Loucy (cell line): Measurements from ENCODE around the gene FARP1.

Experiments used
- H2AFZ ChIP-seq: fragments of 200-600 bp; sonication (generic); 2 replicates; pipeline ENCODE4 v1.6.0; 2016; ENCODE audit warnings: antibody characterized with exemption, mild to moderate bottlenecking, low read length, moderate library complexity
- H3F3A ChIP-seq: fragments of 200-600 bp; 2 replicates; pipeline ENCODE4 v1.6.0; 2016; ENCODE audit warnings: antibody characterized with exemption, low read depth, mild to moderate bottlenecking
- H3K27me3 ChIP-seq: fragments of 200-600 bp; sonication (generic); 2 replicates; pipeline ENCODE4 v1.6.1; 2014; ENCODE audit warnings: low read length, mild to moderate bottlenecking; ENCODE audit not compliant: insufficient read depth, poor library complexity, severe bottlenecking
- H3K36me3 ChIP-seq: fragments of 200-600 bp; sonication (generic); 2 replicates; pipeline ENCODE4 v1.6.1; 2016; ENCODE audit warnings: low read length; ENCODE audit not compliant: insufficient read depth
- H3K4me1 ChIP-seq: fragments of 200-600 bp; sonication (generic); 2 replicates; pipeline ENCODE4 v1.5.1; 2014; ENCODE audit warnings: low read length, mild to moderate bottlenecking; ENCODE audit not compliant: insufficient read depth, poor library complexity, severe bottlenecking
- H3K4me2 ChIP-seq: fragments of 200-600 bp; sonication (generic); 2 replicates; pipeline ENCODE4 v1.6.0; 2014; ENCODE audit warnings: antibody characterized with exemption, low read length, low read depth, mild to moderate bottlenecking; ENCODE audit not compliant: poor library complexity, severe bottlenecking
- H3K4me3 ChIP-seq: fragments of 200-600 bp; sonication (generic); 2 replicates; pipeline ENCODE4 v1.5.1; 2014; ENCODE audit warnings: low read length, mild to moderate bottlenecking, mixed read lengths; ENCODE audit not compliant: poor library complexity, severe bottlenecking
- H3K79me2 ChIP-seq: fragments of 200-600 bp; sonication (generic); 2 replicates; pipeline ENCODE4 v1.6.1; 2014; ENCODE audit warnings: low read length; ENCODE audit not compliant: insufficient read depth
- H3K9ac ChIP-seq: fragments of 200-600 bp; sonication (generic); 2 replicates; pipeline ENCODE4 v1.6.0; 2014; ENCODE audit warnings: mild to moderate bottlenecking, low read depth, low read length, moderate library complexity; ENCODE audit not compliant: poor library complexity, severe bottlenecking
- H3K9me2 ChIP-seq: fragments of 200-600 bp; sonication (generic); replicated peaks from 2 replicates; pipeline ENCODE4 v1.6.1; 2016; ENCODE audit warnings: low read depth, low read length, mixed read lengths
- H3K9me3 ChIP-seq: fragments of 200-600 bp; sonication (generic); 2 replicates; pipeline ENCODE4 v1.6.1; 2014; ENCODE audit warnings: mild to moderate bottlenecking, antibody characterized with exemption, low read length, low read depth; ENCODE audit not compliant: insufficient read depth
- H4K20me1 ChIP-seq: fragments of 200-600 bp; sonication (generic); 2 replicates; pipeline ENCODE4 v1.6.0; 2014; ENCODE audit warnings: antibody characterized with exemption, low read length, mild to moderate bottlenecking; ENCODE audit not compliant: insufficient read depth, poor library complexity, severe bottlenecking
- EZH2phosphoT487 ChIP-seq: fragments of 200-600 bp; IDR thresholded peaks from 2 replicates; pipeline ENCODE4 v1.6.1; 2018; ENCODE audit warnings: antibody characterized with exemption, mild to moderate bottlenecking, moderate library complexity, borderline replicate concordance
- TF ChIP-seq, protein P1 (sequence below): fragments of 200-600 bp; sonication (generic); conservative IDR thresholded peaks from 2 replicates; pipeline ENCODE4 v1.5.1; 2014; ENCODE audit warnings: mild to moderate bottlenecking, antibody characterized with exemption, low read length

Gene FARP1

DNA sequence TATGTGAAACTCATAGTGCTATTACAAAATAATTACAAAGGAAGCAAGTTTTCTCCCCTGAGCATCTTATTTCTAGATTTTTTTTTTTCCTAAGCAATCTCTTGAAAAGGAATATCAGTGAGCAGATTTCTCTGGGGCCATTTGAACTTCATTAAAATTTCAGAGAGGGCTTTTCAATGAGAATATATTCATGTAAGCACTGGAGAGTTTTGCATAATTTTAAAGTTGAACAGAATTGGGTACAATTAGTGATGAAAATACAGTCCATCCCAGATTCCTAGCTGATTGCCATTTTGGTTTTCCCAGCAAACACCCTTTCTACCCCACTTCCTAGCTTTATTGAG lies 101.0 kb downstream of the FARP1 start:
- no peak for TF ChIP-seq EZH2phosphoT487
- TF ChIP-seq, protein P1, sequence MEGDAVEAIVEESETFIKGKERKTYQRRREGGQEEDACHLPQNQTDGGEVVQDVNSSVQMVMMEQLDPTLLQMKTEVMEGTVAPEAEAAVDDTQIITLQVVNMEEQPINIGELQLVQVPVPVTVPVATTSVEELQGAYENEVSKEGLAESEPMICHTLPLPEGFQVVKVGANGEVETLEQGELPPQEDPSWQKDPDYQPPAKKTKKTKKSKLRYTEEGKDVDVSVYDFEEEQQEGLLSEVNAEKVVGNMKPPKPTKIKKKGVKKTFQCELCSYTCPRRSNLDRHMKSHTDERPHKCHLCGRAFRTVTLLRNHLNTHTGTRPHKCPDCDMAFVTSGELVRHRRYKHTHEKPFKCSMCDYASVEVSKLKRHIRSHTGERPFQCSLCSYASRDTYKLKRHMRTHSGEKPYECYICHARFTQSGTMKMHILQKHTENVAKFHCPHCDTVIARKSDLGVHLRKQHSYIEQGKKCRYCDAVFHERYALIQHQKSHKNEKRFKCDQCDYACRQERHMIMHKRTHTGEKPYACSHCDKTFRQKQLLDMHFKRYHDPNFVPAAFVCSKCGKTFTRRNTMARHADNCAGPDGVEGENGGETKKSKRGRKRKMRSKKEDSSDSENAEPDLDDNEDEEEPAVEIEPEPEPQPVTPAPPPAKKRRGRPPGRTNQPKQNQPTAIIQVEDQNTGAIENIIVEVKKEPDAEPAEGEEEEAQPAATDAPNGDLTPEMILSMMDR: no peak
- H3K4me1 ChIP-seq: no peaks in the 10 kb centered on the region
- H3F3A ChIP-seq: no peaks in the 10 kb centered on the region
- H3K36me3 ChIP-seq: no peaks in the 10 kb centered on the region
- no peak overlapping the region for H2AFZ ChIP-seq
- no peaks in the 10 kb centered on the region for H3K9me2 ChIP-seq
- no peak overlapping the region for H3K4me3 ChIP-seq
- no peaks in the 10 kb centered on the region for H3K27me3 ChIP-seq
- no peaks in the 10 kb centered on the region for H3K9me3 ChIP-seq
- no peak overlapping the region for H3K9ac ChIP-seq
- H3K79me2 ChIP-seq: no peaks in the 10 kb centered on the region
- H4K20me1 ChIP-seq: no peaks in the 10 kb centered on the region
- no peak overlapping the region for H3K4me2 ChIP-seq

DNA sequence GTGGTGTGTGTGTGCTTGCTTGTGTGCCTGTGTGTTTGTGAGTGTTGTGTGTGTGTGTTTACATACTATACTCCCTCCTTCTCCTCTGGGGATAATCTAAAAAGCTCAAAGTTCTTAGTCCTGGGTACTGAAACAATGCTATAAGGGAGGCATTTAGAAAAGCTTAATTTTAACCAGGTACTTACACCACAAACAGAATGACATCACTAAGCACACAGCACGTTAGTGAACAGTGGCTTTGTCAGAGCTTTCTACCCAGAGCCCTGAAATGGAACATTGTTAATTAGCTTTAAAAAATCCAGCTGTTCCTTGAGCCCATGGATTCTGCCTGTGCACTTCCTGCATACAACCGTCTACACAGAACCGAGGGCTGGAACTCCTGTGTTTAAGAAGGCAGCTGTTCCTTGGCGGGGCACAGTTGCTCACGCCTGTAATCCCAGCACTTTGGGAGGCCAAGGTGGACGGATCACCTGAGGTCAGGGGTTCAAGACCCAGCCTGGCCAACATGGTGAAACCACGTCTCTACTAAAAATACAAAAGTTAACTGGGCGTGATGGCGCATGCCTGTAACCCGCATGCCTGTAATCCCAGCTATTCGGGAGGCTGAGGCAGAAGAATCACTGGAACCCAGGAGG lies 103.8 kb downstream of the FARP1 start:
- no peaks in the 10 kb centered on the region for H3K79me2 ChIP-seq

DNA sequence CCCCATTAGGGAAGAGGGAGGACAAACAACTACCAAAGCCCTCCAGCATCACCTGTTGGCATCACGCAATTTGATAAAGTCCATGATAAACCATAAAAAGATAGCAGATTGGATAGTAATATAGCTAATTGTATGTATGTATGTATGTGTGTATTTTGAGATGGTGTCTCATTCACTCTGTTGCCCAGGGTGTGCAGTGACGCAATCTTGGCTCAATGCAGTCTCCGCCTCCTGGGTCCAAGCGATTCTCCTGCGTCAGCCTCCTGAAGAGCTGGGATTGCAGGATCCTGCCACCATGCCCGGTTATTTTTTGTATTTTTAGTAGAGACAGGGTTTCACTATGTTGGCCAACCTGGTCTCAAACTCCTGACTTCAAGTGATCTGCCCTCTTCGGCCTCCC lies 108.8 kb downstream of the FARP1 start:
- H3K9ac ChIP-seq: no peak overlapping the region
- no peak overlapping the region for H3K4me3 ChIP-seq
- H3K4me1 ChIP-seq: no peaks in the 10 kb centered on the region
- H3K4me2 ChIP-seq: no peak overlapping the region
- H3K36me3 ChIP-seq: no peaks in the 10 kb centered on the region
- H3K9me2 ChIP-seq: no peaks in the 10 kb centered on the region; the same call in 1 of the 2 replicates
- TF ChIP-seq EZH2phosphoT487: no peak
- TF ChIP-seq, protein P1: no peak
- H3K79me2 ChIP-seq: no peaks in the 10 kb centered on the region
- H3K27me3 ChIP-seq: no peaks in the 10 kb centered on the region
- no peaks in the 10 kb centered on the region for H3F3A ChIP-seq
- no peaks in the 10 kb centered on the region for H3K9me3 ChIP-seq
- H4K20me1 ChIP-seq: no peaks in the 10 kb centered on the region
- H2AFZ ChIP-seq: no peak overlapping the region

More for the DNA sequence above, 103.8 kb downstream of the FARP1 start:
- Histone ChIP-seq H3K4me2 (no peak overlapping the region), H3F3A (no peaks in the 10 kb centered on the region), H2AFZ (no peak overlapping the region), H3K27me3 (no peaks in the 10 kb centered on the region), H4K20me1 (no peaks in the 10 kb centered on the region), H3K4me3 (no peak overlapping the region), H3K9me3 (no peaks in the 10 kb centered on the region), H3K9me2 (no peaks in the 10 kb centered on the region), H3K4me1 (no peaks in the 10 kb centered on the region), H3K9ac (no peak overlapping the region), H3K36me3 (no peaks in the 10 kb centered on the region)
- no peak for TF ChIP-seq EZH2phosphoT487
- TF ChIP-seq, protein P1: no peak
